HG02870 (cell line): ENCODE measurements around the gene MYOF.

Experiments
- ATAC-seq: cut with Tn5 transposase; IDR thresholded peaks from one replicate; pipeline ENCODE4 v1.9.1; 2021; ENCODE audit warnings: mild to moderate bottlenecking, moderate library complexity; ENCODE audit not compliant: unreplicated experiment

MYOF gene

GRCh38 chr10:93261961-93262610 is 220.0 kb downstream of the MYOF start:
- ATAC-seq: no peak

GRCh38 chr10:93261089-93261488 is 221.0 kb downstream of the MYOF start:
- ATAC-seq: no peak

- no peak for ATAC-seq
Observed at GRCh38 chr10:93259126-93259525, 223.0 kb downstream of the MYOF start.
